Measurements from ENCODE around the gene LIME1. TPM values are rescaled to one million over a fixed set of nuclear protein-coding genes. Genes with fewer than 3 reads are reported as not detected.

The LIME1 gene
- total and polyA plus RNA-seq, 12 donors, result 0.22 to 103 (median 8.4) TPM

DNA sequence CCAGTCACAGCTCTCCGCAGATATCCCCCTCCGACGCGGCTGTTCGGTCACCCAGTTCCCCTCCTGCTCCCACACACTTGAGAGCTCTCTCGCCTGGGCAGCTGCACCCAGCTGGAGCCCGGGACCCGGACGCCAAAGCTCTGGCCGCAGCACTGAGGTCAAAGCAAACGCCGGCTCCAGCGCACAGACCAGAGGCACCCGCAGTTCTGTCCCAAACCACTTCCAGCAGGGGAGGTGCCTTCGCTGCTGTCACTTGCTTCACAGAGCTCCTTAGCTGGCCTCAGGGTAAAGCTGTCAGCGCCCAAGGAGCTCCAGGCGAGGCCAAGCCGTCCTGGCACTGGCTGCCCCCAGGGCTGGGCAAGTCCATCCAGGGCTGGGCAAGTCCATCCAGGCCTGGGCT lies 31.0 kb downstream of the LIME1 start:
- Histone ChIP-seq H3K27me3 (no peaks in the 10 kb centered on the region), H3K27ac (no peak overlapping the region), H3K9me3 (replicated peaks in 1 of 3) (no peaks in the 10 kb centered on the region), H3K4me3 (no peak overlapping the region), H3K4me1 (replicated peaks in 1 of 2) (peaks cover 0 to 4% of the 10 kb centered on the region in 2 donors), H3K36me3 (replicated peaks in 1 of 2) (peaks cover 0 to 30% of the 10 kb centered on the region in 2 donors)
- intact Hi-C loops (cut with DNase I), result no loop called here
- WGBS, 4 donors, result 77 to 92% (median 90%) methylated on average over 9 to 18 of the region's 18 CpGs
- TF ChIP-seq POLR2A (IDR thresholded peaks at IDR 0.05), result no peak
- TF ChIP-seq, protein P1, sequence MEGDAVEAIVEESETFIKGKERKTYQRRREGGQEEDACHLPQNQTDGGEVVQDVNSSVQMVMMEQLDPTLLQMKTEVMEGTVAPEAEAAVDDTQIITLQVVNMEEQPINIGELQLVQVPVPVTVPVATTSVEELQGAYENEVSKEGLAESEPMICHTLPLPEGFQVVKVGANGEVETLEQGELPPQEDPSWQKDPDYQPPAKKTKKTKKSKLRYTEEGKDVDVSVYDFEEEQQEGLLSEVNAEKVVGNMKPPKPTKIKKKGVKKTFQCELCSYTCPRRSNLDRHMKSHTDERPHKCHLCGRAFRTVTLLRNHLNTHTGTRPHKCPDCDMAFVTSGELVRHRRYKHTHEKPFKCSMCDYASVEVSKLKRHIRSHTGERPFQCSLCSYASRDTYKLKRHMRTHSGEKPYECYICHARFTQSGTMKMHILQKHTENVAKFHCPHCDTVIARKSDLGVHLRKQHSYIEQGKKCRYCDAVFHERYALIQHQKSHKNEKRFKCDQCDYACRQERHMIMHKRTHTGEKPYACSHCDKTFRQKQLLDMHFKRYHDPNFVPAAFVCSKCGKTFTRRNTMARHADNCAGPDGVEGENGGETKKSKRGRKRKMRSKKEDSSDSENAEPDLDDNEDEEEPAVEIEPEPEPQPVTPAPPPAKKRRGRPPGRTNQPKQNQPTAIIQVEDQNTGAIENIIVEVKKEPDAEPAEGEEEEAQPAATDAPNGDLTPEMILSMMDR (IDR thresholded peaks at IDR 0.05), result no peak
- DNase-seq, result no peak

DNA sequence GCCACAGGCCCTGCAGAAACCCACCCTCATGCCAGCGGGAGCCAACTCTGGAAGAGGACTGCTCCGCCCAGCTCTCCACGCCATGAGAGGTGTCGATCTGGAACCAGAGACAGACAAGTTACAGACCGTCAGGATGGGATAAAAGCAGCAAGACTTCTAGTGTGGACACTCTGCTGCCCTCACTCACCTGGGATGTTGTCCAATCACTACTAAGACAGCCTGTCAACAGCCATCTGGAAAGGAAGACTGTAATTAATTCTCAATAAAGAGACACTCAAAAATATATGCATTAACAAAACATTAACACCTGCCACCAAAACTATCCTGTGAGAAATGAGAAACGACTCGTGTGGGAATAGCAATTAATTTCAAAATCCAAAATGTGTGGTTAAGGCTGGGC lies 31.4 kb downstream of the LIME1 start:
- H3K27ac ChIP-seq, result no peak overlapping the region
- peaks cover 0 to 29% of the 10 kb centered on the region in 2 donors for H3K36me3 ChIP-seq (replicated peaks in 1 of 2)
- no peaks in the 10 kb centered on the region for H3K27me3 ChIP-seq
- DNase-seq, result no peak
- H3K4me1 ChIP-seq (replicated peaks in 1 of 2), result peaks cover 2 to 8% of the 10 kb centered on the region in 2 donors
- H3K9me3 ChIP-seq (replicated peaks in 1 of 3), result no peaks in the 10 kb centered on the region
- TF ChIP-seq, protein P1 (IDR thresholded peaks at IDR 0.05), result no peak
- no peak for TF ChIP-seq POLR2A (IDR thresholded peaks at IDR 0.05)
- 89 to 94% (median 92%) methylated on average over 6 to 7 of the region's 7 CpGs for WGBS, 4 donors
- no peak overlapping the region for H3K4me3 ChIP-seq
- intact Hi-C loops (cut with DNase I), result no loop called here

DNA sequence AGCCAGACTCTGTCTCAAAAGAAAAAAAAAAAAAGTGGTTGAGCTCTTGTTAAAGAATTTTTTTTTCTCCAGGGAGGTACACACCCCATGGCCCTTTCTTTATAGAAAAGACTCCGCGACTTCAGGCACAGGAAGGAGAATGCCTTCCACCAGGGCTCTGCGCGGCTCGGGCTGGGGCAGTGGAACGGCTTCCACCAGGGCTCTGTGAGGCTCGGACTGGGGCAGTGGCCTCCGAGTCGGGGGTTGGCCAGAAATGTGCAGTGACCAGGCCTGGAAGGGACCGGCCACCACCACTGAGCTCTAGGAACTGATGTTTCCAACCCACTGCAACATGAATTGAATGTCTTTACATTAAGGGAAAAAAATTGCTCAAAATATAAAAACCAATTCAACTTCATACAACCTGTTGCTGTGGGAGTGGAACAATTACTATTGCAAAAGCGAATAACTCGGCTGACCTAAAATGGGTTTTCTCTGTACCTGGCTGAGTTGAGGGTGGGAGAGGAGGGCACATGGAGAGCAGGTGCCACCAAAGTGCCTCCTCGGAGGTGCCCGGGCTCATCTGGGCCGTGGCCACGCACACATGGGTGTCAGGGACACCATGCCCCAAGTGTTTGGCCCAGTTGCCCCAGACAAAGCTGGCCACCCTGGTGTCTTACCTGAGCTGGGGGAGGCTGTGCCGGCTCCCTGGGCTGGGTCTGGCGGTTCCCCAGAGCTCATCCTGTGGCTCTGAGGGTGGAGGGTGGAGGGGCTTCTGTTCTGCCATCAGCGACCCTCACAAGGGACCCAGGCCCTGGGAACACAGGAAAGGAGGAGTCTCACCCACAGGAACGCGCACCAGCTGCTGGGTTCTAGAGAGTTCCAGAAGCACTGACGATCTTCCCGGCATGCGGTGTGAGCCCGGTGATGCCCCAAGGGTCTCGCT lies 32.4 kb downstream of the LIME1 start:
- no peaks in the 10 kb centered on the region for H3K9me3 ChIP-seq (replicated peaks in 1 of 3)
- DNase-seq, result no peak
- WGBS, 4 donors, result 92% methylated on average over 16 to 26 of the region's 26 CpGs
- TF ChIP-seq, protein P1 (IDR thresholded peaks at IDR 0.05), result no peak
- no peak for TF ChIP-seq POLR2A (IDR thresholded peaks at IDR 0.05)
- H3K4me1 ChIP-seq (replicated peaks in 1 of 2), result peaks cover 7 to 16% of the 10 kb centered on the region in 2 donors
- H3K27ac ChIP-seq, result no peak overlapping the region
- peaks cover 0 to 27% of the 10 kb centered on the region in 2 donors for H3K36me3 ChIP-seq (replicated peaks in 1 of 2)
- no peaks in the 10 kb centered on the region for H3K27me3 ChIP-seq
- no peak overlapping the region for H3K4me3 ChIP-seq
- intact Hi-C loops (cut with DNase I), result no loop called here

DNA sequence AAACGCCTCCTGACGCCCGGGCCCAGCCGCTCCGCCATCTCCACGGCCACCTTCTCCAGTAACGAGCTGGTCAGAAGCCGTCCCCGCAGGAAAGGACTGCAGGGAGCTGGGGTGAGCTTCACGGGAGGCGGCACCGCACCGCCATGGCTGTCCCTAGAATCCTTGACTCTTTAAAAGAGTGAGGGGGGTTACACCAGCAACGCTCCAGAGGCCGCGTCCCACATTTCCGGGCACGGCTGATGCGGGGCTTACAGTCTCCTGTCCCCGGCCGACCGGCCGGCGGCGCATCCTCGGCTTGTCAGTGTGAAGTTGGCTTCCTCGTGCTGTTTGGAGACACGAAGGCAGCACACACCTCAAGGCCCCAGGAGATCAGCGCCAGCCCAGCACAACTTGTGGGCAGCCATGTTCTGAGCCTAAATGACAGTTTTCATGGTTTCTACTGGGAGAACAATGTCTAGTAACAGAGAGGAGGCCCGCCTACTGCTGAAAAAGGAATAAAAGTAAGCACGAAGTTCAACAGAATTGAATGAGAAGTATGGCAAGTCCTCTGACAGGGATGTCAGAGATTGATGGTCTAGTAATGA lies 33.5 kb downstream of the LIME1 start:
- TF ChIP-seq POLR2A (IDR thresholded peaks at IDR 0.05), result no peak
- TF ChIP-seq, protein P1 (IDR thresholded peaks at IDR 0.05), result no peak
- peaks cover 0 to 27% of the 10 kb centered on the region in 2 donors for H3K36me3 ChIP-seq (replicated peaks in 1 of 2)
- no peaks in the 10 kb centered on the region for H3K9me3 ChIP-seq (replicated peaks in 1 of 3)
- H3K27ac ChIP-seq, result no peak overlapping the region
- H3K4me1 ChIP-seq (replicated peaks in 1 of 2), result peaks cover 7 to 18% of the 10 kb centered on the region in 2 donors
- H3K27me3 ChIP-seq, result no peaks in the 10 kb centered on the region
- WGBS, 4 donors, result 91 to 95% (median 93%) methylated on average over 12 to 31 of the region's 31 CpGs
- no peak for DNase-seq
- H3K4me3 ChIP-seq, result no peak overlapping the region
- intact Hi-C loops (cut with DNase I), result no loop called here
